Panc1 (cell line): ENCODE measurements around the gene FAM210B. TPM values are rescaled to one million over a fixed set of nuclear protein-coding genes. Genes with fewer than 3 reads are reported as not detected.

Source experiments
- ATAC-seq: fragments of 200-7000 bp; cut with Tn5 transposase; 2 replicates; pipeline ENCODE4 v1.9.1; 2020; ENCODE audit warnings: mild to moderate bottlenecking, moderate library complexity
- BruUV-seq: library from RNA; stranded (reverse); fragments of 400-500 nt; replicated peaks from 2 replicates; lab custom pipeline; 2021; lab: Mats Ljungman, UMichigan
- CTCF ChIA-PET: fragments of 300-600 bp; sonication (Branson Sonifier 250); formaldehyde crosslinking; loops from one replicate; lab custom pipeline; 2022; ENCODE audit warnings: antibody characterized with exemption; lab: Charles Lee
- POLR2A ChIA-PET: fragments of 300-600 bp; sonication (Branson Sonifier 250); formaldehyde crosslinking; loops from one replicate; lab custom pipeline; 2022; ENCODE audit warnings: antibody characterized with exemption; lab: Charles Lee
- DNase-seq: peaks from one replicate; pipeline ENCODE4 v3.0.0-alpha.2; 2010; ENCODE audit warnings: low read depth, low spot score
- H3K27ac ChIP-seq: 2 replicates; pipeline ENCODE4 v1.5.1; 2011; ENCODE audit warnings: mild to moderate bottlenecking, low read length, inconsistent platforms
- H3K27me3 ChIP-seq: fragments of 200-500 bp; sonication (Bioruptor generic); 2 replicates; pipeline ENCODE4 v1.6.0; 2014; ENCODE audit warnings: low read length, inconsistent platforms; ENCODE audit not compliant: control insufficient read depth, insufficient read depth
- H3K36me3 ChIP-seq: fragments of 200-500 bp; sonication (Bioruptor generic); 2 replicates; pipeline ENCODE4 v1.5.1; 2014; ENCODE audit warnings: inconsistent platforms, mild to moderate bottlenecking, low read length, moderate library complexity; ENCODE audit not compliant: control insufficient read depth, insufficient read depth
- H3K4me1 ChIP-seq: 2 replicates; pipeline ENCODE4 v1.5.1; 2011; ENCODE audit warnings: inconsistent platforms, mild to moderate bottlenecking, low read length, moderate library complexity; ENCODE audit not compliant: control insufficient read depth, insufficient read depth
- H3K4me3 ChIP-seq, 2 experiments: 2 replicates each; pipeline ENCODE4 v1.5.1; 2011 to 2012; ENCODE audit warnings: low read depth in 2 of 2, low read length in 2 of 2, mild to moderate bottlenecking in 2 of 2, inconsistent platforms in 1 of 2, moderate library complexity in 1 of 2
- H3K9me3 ChIP-seq: fragments of 200-500 bp; sonication (Bioruptor generic); 2 replicates; pipeline ENCODE4 v1.5.1; 2014; ENCODE audit warnings: low read depth, mild to moderate bottlenecking, inconsistent platforms, low read length, moderate library complexity; ENCODE audit not compliant: control insufficient read depth, insufficient read depth
- POLR2AphosphoS5 ChIP-seq: IDR thresholded peaks from 2 replicates; pipeline ENCODE4 v1.6.1; 2012; ENCODE audit warnings: mild to moderate bottlenecking, low read depth, low read length, moderate library complexity
- SIN3A ChIP-seq: IDR thresholded peaks from 2 replicates; pipeline ENCODE4 v1.6.1; 2012; ENCODE audit warnings: low read depth, mild to moderate bottlenecking, low read length, moderate library complexity, borderline replicate concordance; ENCODE audit not compliant: insufficient read depth
- TCF7L2 ChIP-seq: IDR thresholded peaks from 2 replicates; pipeline ENCODE4 v1.6.1; 2011; ENCODE audit warnings: mild to moderate bottlenecking, low read depth, low read length, inconsistent platforms
- in situ Hi-C: cut with HindIII; loops from 2 replicates; pipeline ENCODE4 v1.10.0; 2016; ENCODE audit warnings: low sequenced_read_pairs, low pct_unique_long_range_greater_than_20kb
- intact Hi-C: fragments of 100-400 bp; cut with micrococcal nuclease; formaldehyde crosslinking; loops from one replicate; pipeline ENCODE4 v1.10.0; 2022; ENCODE audit not compliant: unreplicated experiment
- total RNA-seq: library from RNA; stranded (reverse); gene quantifications from one replicate; pipeline ENCODE4 v1.2.1, GENCODE V29; 2021; ENCODE audit not compliant: unreplicated experiment
- TF ChIP-seq, protein P1 (sequence below): fragments of 450-650 bp; IDR thresholded peaks from 2 replicates; pipeline ENCODE4 v1.5.1; 2017; ENCODE audit warnings: mild to moderate bottlenecking
- TF ChIP-seq, protein P2 (sequence below), 2 experiments: IDR thresholded peaks; 2 replicates each; pipeline ENCODE4 v1.6.1; 2011 to 2012; ENCODE audit warnings: low read depth in 2 of 2, control low read depth in 1 of 2, low read length in 1 of 2, mild to moderate bottlenecking in 1 of 2, moderate library complexity in 1 of 2; ENCODE audit not compliant: insufficient read depth in 1 of 2

Gene FAM210B
- total RNA-seq, 1 experiment from 2014 or later: 10.8 TPM

DNA sequence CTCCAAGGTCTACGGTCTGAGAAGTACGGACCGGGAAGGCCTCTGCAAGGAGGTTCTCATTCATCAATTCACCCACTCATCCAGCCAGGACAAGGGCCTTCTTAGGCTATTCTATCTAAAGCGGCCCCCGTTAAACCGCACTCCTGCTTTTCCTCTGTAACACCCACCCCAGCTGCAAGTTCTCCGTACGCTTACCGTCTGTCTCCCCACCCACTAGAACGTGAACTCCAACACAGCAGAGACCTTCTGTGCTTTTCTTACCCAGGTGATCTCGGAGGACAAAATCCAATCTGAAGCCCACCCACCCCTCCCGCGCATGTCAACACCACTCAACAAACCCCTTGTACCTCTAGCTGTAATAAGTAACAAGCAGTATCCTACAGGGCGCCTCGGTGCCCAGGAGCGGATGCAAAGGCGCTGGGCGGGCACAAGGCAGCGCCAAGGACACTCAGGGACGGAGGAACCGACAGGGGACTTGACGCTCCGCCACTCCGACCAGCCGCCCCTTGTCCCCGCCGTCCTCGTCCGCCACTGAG, 32.9 kb downstream of the FAM210B start:
- intact Hi-C loops: no loop called here
- TF ChIP-seq SIN3A: no peak
- no peak for TF ChIP-seq TCF7L2
- TF ChIP-seq, protein P1, sequence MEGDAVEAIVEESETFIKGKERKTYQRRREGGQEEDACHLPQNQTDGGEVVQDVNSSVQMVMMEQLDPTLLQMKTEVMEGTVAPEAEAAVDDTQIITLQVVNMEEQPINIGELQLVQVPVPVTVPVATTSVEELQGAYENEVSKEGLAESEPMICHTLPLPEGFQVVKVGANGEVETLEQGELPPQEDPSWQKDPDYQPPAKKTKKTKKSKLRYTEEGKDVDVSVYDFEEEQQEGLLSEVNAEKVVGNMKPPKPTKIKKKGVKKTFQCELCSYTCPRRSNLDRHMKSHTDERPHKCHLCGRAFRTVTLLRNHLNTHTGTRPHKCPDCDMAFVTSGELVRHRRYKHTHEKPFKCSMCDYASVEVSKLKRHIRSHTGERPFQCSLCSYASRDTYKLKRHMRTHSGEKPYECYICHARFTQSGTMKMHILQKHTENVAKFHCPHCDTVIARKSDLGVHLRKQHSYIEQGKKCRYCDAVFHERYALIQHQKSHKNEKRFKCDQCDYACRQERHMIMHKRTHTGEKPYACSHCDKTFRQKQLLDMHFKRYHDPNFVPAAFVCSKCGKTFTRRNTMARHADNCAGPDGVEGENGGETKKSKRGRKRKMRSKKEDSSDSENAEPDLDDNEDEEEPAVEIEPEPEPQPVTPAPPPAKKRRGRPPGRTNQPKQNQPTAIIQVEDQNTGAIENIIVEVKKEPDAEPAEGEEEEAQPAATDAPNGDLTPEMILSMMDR: no peak
- TF ChIP-seq, protein P2, sequence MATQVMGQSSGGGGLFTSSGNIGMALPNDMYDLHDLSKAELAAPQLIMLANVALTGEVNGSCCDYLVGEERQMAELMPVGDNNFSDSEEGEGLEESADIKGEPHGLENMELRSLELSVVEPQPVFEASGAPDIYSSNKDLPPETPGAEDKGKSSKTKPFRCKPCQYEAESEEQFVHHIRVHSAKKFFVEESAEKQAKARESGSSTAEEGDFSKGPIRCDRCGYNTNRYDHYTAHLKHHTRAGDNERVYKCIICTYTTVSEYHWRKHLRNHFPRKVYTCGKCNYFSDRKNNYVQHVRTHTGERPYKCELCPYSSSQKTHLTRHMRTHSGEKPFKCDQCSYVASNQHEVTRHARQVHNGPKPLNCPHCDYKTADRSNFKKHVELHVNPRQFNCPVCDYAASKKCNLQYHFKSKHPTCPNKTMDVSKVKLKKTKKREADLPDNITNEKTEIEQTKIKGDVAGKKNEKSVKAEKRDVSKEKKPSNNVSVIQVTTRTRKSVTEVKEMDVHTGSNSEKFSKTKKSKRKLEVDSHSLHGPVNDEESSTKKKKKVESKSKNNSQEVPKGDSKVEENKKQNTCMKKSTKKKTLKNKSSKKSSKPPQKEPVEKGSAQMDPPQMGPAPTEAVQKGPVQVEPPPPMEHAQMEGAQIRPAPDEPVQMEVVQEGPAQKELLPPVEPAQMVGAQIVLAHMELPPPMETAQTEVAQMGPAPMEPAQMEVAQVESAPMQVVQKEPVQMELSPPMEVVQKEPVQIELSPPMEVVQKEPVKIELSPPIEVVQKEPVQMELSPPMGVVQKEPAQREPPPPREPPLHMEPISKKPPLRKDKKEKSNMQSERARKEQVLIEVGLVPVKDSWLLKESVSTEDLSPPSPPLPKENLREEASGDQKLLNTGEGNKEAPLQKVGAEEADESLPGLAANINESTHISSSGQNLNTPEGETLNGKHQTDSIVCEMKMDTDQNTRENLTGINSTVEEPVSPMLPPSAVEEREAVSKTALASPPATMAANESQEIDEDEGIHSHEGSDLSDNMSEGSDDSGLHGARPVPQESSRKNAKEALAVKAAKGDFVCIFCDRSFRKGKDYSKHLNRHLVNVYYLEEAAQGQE (IDR thresholded peaks at IDR 0.05; ENCODE audit: insufficient read depth in 1 of 2, low read depth in 2 of 2, low read length in 1 of 2): no peak
- TF ChIP-seq POLR2AphosphoS5: no peak
- H3K27ac ChIP-seq: peak overlapping the region; percentile 93
- DNase-seq: no peak
- H3K9me3 ChIP-seq: no peaks in the 10 kb centered on the region
- H3K36me3 ChIP-seq: peaks cover 26% of the 10 kb centered on the region
- H3K27me3 ChIP-seq: no peaks in the 10 kb centered on the region
- no TSS peak for BruUV-seq
- H3K4me3 ChIP-seq: peak overlapping the region; percentile 76 to 98
- in situ Hi-C loops: no loop called here
- peak; percentile 69 for ATAC-seq
- ChIA-PET CTCF (no interaction called here), POLR2A (no interaction called here)
- peaks cover 26% of the 10 kb centered on the region for H3K4me1 ChIP-seq

DNA sequence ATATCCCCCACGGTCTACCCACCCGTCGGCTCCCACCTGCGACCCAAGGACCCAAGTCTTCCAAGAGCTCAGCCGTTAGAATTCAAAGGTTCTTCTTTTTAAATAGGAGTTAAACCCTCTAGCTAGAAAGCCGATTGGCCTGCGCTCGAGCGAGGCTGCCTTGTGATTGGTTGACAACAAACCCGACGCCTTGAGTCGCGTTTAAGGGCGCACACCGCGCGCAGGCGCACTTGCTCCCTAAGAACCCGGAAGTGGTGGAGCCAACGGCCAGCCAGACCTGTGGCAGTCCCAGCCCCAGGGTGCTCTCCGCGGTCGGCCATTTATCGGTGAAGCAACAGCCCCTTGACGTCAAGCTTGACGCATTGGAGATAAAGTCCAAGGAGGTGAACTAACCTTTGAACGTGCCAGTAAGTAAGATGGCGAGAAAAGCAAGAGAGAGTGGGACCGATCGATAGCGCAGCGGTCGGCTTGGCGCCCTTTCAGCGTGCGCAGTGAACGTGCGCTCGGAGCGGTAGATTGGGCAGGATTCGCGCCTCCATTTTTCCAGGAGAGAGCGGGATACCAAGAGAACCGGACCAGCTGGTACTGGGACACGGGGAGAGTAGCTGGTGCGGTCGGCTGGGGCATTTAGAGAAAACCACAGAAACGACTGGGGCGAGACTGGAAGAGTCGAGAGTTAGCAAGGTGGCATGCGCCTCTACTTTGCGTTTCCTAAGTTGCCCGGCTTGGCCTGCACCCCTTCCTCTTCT, 33.5 kb downstream of the FAM210B start, which contains the start of the genes AURKA and CSTF1:
Gene AURKA, minus strand, starts transcription at position 84 of the 749 bp plus-strand sequence. CDS start 4,018 bp downstream, outside the sequence.
Gene CSTF1, plus strand, starts transcription at position 514 of the 749 bp plus-strand sequence. CDS start 2,908 bp downstream, outside the sequence.
- CTCF ChIA-PET: no interaction called here
- Histone ChIP-seq H3K27ac (peak within 1 kb of the TSS; percentile 93), H3K36me3 (peaks cover 28% of the 10 kb centered on the region), H3K9me3 (no peaks in the 10 kb centered on the region), H3K27me3 (no peaks in the 10 kb centered on the region), H3K4me1 (peaks cover 26% of the 10 kb centered on the region), H3K4me3 (peak within 1 kb of the TSS; percentile 76 to 98)
- POLR2A ChIA-PET: no interaction called here
- DNase-seq (peak; percentile 97), ATAC-seq (peak; percentile 97)
- in situ Hi-C loops: no loop called here
- TSS peak; percentile 87 for BruUV-seq
- intact Hi-C loops: no loop called here
- TF ChIP-seq TCF7L2 (peak; percentile 89), SIN3A (peak; percentile 91; the same call in 1 of the 2 replicates), POLR2AphosphoS5 (peak; percentile 83)
- TF ChIP-seq, protein P2 (IDR thresholded peaks at IDR 0.05; ENCODE audit: insufficient read depth in 1 of 2, low read depth in 2 of 2, low read length in 1 of 2): no peak
- TF ChIP-seq, protein P1: no peak
